Measurements from ENCODE around the gene CELF2. TPM values are rescaled to one million over a fixed set of nuclear protein-coding genes. Genes with fewer than 3 reads are reported as not detected.

CELF2 gene
- total RNA-seq, 1 experiment from 2014 or later, result 0.27 TPM

- no peaks in the 10 kb centered on the region for H3K9me3 Mint-ChIP-seq (ENCODE audit: unreplicated experiment)
- Histone ChIP-seq H3K36me3 (ENCODE audit: control insufficient read depth, insufficient read depth, low read length) (no peaks in the 10 kb centered on the region), H3K4me3 (ENCODE audit: low read depth, low read length) (no peak overlapping the region), H3K4me1 (0 out of 2 replicates have a peak, but pooled peaks cover 4% of the 10 kb centered on the region), H3K27me3 (replicated peaks; ENCODE audit: control insufficient read depth, insufficient read depth, low read length) (no peaks in the 10 kb centered on the region), H3K9me3 (no peaks in the 10 kb centered on the region)
- intact Hi-C loops (cut with micrococcal nuclease; ENCODE audit: unreplicated experiment), result no loop called here
- no peak overlapping the region for H3K27ac Mint-ChIP-seq (ENCODE audit: unreplicated experiment)
- ChIA-PET CTCF (interaction anchor here (0.6 kb wide), 2 partner anchors 88 to 142 kb away, joined by 3 to 5 read pairs; no protein-coding TSS in a partner anchor), POLR2A (no interaction called here)
- TF ChIP-seq, protein P1, sequence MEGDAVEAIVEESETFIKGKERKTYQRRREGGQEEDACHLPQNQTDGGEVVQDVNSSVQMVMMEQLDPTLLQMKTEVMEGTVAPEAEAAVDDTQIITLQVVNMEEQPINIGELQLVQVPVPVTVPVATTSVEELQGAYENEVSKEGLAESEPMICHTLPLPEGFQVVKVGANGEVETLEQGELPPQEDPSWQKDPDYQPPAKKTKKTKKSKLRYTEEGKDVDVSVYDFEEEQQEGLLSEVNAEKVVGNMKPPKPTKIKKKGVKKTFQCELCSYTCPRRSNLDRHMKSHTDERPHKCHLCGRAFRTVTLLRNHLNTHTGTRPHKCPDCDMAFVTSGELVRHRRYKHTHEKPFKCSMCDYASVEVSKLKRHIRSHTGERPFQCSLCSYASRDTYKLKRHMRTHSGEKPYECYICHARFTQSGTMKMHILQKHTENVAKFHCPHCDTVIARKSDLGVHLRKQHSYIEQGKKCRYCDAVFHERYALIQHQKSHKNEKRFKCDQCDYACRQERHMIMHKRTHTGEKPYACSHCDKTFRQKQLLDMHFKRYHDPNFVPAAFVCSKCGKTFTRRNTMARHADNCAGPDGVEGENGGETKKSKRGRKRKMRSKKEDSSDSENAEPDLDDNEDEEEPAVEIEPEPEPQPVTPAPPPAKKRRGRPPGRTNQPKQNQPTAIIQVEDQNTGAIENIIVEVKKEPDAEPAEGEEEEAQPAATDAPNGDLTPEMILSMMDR (IDR thresholded peaks at IDR 0.05; ENCODE audit: insufficient read depth in 1 of 2, low read depth in 1 of 2, low read length in 1 of 2, severe bottlenecking in 1 of 2, unreplicated experiment in 1 of 2), result no peak
- peaks cover 4% of the 10 kb centered on the region for H3K27me3 Mint-ChIP-seq (ENCODE audit: insufficient read depth, unreplicated experiment)
- no peak for DNase-seq
- no TSS peak for BruUV-seq (replicated peaks)
- no peaks in the 10 kb centered on the region for H3K36me3 Mint-ChIP-seq (ENCODE audit: insufficient read depth, unreplicated experiment)
- no peak overlapping the region for H3K4me3 Mint-ChIP-seq (ENCODE audit: unreplicated experiment)
- H3K4me1 Mint-ChIP-seq (ENCODE audit: low read depth, unreplicated experiment), result peaks cover 1% of the 10 kb centered on the region
These were observed 302.4 kb downstream of the CELF2 start for GRCh38 chr10:11319990-11320602.

GRCh38 chr10:11320809-11321520 is 303.3 kb downstream of the CELF2 start:
- Mint-ChIP-seq H3K36me3 (ENCODE audit: insufficient read depth, unreplicated experiment) (no peaks in the 10 kb centered on the region), H3K27me3 (ENCODE audit: insufficient read depth, unreplicated experiment) (peaks cover under 1% of the 10 kb centered on the region), H3K4me3 (ENCODE audit: unreplicated experiment) (no peak overlapping the region), H3K4me1 (ENCODE audit: low read depth, unreplicated experiment) (peaks cover 10% of the 10 kb centered on the region), H3K9me3 (ENCODE audit: unreplicated experiment) (no peaks in the 10 kb centered on the region), H3K27ac (ENCODE audit: unreplicated experiment) (no peak overlapping the region)
- ChIA-PET POLR2A (no interaction called here), CTCF (interaction anchor here (0.6 kb wide), 2 partner anchors 89 to 143 kb away, joined by 3 to 5 read pairs; no protein-coding TSS in a partner anchor)
- intact Hi-C loops (cut with micrococcal nuclease; ENCODE audit: unreplicated experiment), result no loop called here
- no peak for DNase-seq
- Histone ChIP-seq H3K4me3 (ENCODE audit: low read depth, low read length) (no peak overlapping the region), H3K4me1 (peaks cover 13% of the 10 kb centered on the region), H3K36me3 (ENCODE audit: control insufficient read depth, insufficient read depth, low read length) (no peaks in the 10 kb centered on the region), H3K27me3 (replicated peaks; ENCODE audit: control insufficient read depth, insufficient read depth, low read length) (no peaks in the 10 kb centered on the region), H3K9me3 (no peaks in the 10 kb centered on the region)
- TF ChIP-seq, protein P1 (IDR thresholded peaks at IDR 0.05; ENCODE audit: insufficient read depth in 1 of 2, low read depth in 1 of 2, low read length in 1 of 2, severe bottlenecking in 1 of 2, unreplicated experiment in 1 of 2), result no peak
- no TSS peak for BruUV-seq (replicated peaks)

DNA sequence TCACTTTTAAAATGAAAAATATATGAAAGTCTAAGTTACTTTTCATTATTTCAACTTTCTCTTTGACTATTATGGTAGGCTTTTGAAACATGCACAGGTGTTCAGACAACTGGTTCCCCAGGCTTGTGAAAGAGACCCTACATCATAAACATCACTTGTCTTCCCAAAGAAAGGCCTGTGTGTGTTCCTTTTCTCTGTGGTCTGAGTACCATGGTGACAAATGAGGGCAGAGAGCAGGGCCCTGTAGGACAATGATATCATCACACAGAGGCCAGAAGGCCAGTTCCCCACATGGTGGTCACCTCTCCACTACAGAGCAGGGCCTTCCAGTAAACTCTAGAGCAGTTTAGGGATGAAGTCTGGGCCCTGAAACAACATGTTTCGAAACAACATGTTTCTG is 305.0 kb downstream of the CELF2 start:
- ChIA-PET CTCF (no interaction called here), POLR2A (no interaction called here)
- Histone ChIP-seq H3K4me3 (ENCODE audit: low read depth, low read length) (no peak overlapping the region), H3K9me3 (no peaks in the 10 kb centered on the region), H3K4me1 (peaks cover 25% of the 10 kb centered on the region), H3K36me3 (ENCODE audit: control insufficient read depth, insufficient read depth, low read length) (no peaks in the 10 kb centered on the region), H3K27me3 (replicated peaks; ENCODE audit: control insufficient read depth, insufficient read depth, low read length) (no peaks in the 10 kb centered on the region)
- no peak for DNase-seq
- TF ChIP-seq, protein P1 (IDR thresholded peaks at IDR 0.05; ENCODE audit: insufficient read depth in 1 of 2, low read depth in 1 of 2, low read length in 1 of 2, severe bottlenecking in 1 of 2, unreplicated experiment in 1 of 2), result no peak
- Mint-ChIP-seq H3K27ac (ENCODE audit: unreplicated experiment) (no peak overlapping the region), H3K4me3 (ENCODE audit: unreplicated experiment) (no peak overlapping the region), H3K4me1 (ENCODE audit: low read depth, unreplicated experiment) (peaks cover 24% of the 10 kb centered on the region), H3K27me3 (ENCODE audit: insufficient read depth, unreplicated experiment) (no peaks in the 10 kb centered on the region), H3K36me3 (ENCODE audit: insufficient read depth, unreplicated experiment) (no peaks in the 10 kb centered on the region), H3K9me3 (ENCODE audit: unreplicated experiment) (no peaks in the 10 kb centered on the region)
- BruUV-seq (replicated peaks), result no TSS peak
- intact Hi-C loops (cut with micrococcal nuclease; ENCODE audit: unreplicated experiment), result no loop called here
